Measurements from ENCODE around the gene CCNO. TPM values are rescaled to one million over a fixed set of nuclear protein-coding genes. Genes with fewer than 3 reads are reported as not detected.

Gene CCNO, protein sequence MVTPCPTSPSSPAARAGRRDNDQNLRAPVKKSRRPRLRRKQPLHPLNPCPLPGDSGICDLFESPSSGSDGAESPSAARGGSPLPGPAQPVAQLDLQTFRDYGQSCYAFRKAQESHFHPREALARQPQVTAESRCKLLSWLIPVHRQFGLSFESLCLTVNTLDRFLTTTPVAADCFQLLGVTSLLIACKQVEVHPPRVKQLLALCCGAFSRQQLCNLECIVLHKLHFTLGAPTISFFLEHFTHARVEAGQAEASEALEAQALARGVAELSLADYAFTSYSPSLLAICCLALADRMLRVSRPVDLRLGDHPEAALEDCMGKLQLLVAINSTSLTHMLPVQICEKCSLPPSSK
- total RNA-seq, result 0.32 TPM in 1 of 2 replicates, not detected in the other

DNA sequence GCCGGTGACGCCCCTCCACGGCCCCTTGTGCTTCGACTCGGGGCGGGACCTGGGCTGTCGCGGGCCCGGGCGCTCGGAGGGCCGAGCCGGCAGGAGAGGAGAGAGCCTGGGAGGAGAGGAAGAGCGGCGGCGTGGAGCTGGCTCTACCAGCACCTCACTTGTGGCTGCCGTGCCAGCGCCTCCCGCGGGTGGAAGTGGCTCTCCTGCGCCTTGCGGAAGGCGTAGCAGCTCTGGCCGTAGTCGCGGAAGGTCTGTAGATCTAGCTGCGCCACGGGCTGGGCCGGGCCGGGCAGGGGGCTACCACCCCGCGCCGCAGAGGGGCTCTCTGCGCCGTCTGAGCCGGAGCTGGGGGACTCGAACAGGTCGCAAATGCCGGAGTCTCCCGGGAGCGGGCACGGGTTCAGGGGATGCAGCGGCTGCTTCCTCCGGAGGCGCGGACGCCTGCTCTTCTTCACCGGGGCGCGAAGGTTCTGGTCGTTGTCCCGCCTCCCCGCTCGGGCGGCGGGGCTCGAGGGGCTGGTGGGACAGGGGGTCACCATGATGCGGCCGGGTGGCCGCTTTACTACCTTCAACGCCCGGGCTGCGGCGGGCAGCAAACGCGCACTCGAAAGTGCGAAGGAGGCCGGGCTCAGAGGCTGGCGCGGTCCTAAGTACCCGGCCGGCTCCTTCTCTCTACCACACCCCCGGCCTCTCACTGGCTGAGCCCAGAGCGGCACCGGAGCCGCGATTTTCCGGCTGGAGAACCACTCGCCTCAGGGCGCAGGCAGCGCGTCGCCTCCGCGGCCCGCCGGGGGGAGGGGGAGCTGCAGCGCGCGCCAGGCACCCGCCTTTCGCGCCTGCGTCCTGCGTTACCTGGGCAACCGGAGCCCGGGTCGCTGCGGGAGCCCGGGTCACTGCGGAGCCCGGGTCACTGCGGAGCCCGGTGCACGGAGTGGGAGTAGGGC lies at the start of gene CCNO:
Gene CCNO, minus strand, starts transcription at position 624 of the 944 bp plus-strand sequence. Its CDS starts 85 bp downstream, at position 539.

DNA sequence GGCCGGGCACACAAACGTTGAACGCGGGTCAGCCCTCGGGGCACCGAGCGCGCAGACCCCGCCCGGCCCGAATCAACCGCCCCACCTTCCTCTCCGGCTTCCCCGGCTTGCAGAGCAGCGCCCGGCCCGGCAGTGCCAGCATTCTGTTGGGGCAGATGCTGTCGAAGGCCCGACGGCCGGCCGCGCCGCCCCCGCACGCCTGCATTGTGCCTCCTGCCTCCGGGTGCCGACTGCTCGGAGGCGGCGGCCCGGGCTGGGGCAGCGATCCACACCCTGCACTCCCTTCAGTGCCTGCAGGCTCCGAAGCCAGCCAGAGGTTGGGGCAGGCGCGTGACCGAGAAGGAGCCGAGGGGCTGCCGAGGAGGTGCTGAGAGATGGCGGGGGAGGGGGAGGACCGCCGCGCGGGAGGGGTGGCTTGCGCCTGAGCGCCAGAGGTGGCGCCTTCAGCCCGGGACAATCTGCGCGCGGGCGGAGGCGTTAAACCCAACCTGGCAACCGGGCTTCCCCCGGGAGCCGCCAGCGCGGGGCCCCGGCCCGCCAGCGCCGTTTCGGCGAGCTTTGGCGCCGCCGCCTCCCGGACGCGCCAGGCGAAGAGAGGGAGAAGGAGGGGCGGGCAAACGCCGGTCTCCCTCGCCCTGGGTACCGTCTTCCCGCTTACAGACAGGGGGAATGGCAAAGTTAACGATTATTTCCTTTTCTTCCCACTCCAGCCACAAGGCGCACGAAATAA lies 6.3 kb downstream of the CCNO start, which contains the start of gene MCIDAS:
Gene MCIDAS, minus strand, starts transcription at position 382 of the 730 bp plus-strand sequence. Its CDS starts 177 bp downstream, at position 205.

Other genes starting within 250 kb of the CCNO start
- gene ESM1, start 248.0 kb downstream of the CCNO start, total RNA-seq, result 284 and 566 TPM in 2 replicates
- not detected in 2 replicates for gene GZMK, start 209.4 kb downstream of the CCNO start, total RNA-seq
- 0.65 TPM in 1 of 2 replicates, not detected in the other for gene GZMA, start 131.0 kb downstream of the CCNO start, total RNA-seq
- 78.9 and 89.7 TPM in 2 replicates for gene GPX8, start 73.4 kb downstream of the CCNO start, total RNA-seq
- under 0.01 TPM in 1 of 2 replicates, not detected in the other for gene CDC20B, start 60.4 kb downstream of the CCNO start, total RNA-seq
- gene MCIDAS, start 6.3 kb downstream of the CCNO start, total RNA-seq, result not detected in 2 replicates
- gene DHX29, start 74.1 kb upstream of the CCNO start, total RNA-seq, result 27.6 and 32.8 TPM in 2 replicates
- gene MTREX, start 74.4 kb upstream of the CCNO start, total RNA-seq, result 162 and 164 TPM in 2 replicates